ENCODE data around the gene GABBR1.

GABBR1 gene

DNA sequence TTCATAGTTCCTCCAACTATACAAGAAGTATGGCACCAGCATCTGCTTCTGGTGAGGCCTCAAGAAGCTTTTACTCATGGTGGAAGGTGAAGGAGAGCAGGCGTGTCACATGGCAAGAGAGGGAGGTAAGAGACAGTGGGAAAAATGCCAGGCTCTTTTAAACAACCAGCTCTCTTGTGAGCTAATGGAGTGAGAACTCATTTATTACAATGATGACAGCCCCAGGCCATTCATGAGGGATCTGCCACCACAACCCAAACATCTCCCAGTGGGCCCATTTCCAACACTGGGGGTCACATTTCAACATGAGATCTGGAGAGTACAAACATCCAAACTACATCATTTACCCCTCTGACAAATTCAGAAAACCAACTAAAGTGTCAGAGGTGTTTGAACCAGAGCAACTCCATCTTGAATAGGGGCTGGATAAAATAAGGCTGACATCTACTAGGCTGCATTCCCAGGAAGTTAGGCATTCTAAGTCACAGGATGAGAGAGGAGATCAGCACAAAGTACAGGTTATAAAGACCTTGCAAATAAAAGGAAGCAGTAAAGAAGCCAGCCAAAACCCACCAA is 71.3 kb downstream of the GABBR1 start:
- DNase-seq = no peak

DNA sequence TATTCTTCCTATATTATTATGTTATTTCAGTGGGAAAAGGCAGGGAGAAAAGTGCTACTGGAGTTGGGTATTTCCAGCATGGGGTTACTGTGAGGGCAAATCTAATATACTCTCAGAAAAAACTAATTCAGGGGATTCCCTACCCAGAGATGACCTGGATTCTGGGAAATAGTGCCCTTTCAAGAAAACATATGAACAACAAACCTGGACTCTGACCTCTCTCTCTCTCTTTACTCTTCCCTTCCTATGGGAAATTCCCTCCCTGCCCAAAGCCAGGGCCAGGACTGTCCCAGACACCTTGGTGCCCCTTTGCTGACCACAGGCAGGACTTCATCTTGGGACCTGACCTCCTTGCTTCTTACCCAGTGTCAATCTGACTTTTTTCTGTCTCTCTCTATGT is 71.9 kb downstream of the GABBR1 start:
- DNase-seq = no peak

- DNase-seq = no peak
These were observed 73.3 kb downstream of the GABBR1 start, which contains the start of gene UBD for GRCh38 chr6:29559524-29560287. TSS of gene UBD (minus strand) at chr6:29559732. CDS start at chr6:29559701, 31 bp downstream.

GRCh38 chr6:29558439-29559079 is 74.4 kb downstream of the GABBR1 start:
- DNase-seq = no peak

GRCh38 chr6:29557320-29557719 is 75.7 kb downstream of the GABBR1 start:
- DNase-seq = no peak

DNA sequence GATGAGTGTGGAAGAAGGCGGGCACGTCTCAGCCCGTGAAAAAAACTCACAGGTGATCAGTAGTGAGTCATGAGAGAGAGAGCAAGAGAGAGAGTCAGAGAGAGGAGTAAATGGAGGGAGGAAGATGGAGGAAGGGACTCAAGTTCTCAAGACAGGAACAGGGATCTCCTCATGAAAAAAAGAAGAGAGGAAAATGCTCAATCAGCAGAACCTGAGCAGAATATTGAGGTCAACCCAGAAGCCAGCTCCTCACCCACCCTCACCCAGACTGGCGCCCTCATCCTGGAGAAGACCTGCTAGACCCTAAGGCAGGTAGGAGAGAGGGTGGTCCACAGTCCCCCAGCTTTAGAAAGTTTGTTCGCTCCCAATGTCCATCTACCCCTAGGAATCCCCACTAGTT is 78.2 kb downstream of the GABBR1 start:
- DNase-seq = no peak

GRCh38 chr6:29553268-29554057 is 79.5 kb downstream of the GABBR1 start:
- peak; percentile 79 for DNase-seq

GRCh38 chr6:29552512-29553051 is 80.4 kb downstream of the GABBR1 start:
- peak; percentile 68 for DNase-seq

DNA sequence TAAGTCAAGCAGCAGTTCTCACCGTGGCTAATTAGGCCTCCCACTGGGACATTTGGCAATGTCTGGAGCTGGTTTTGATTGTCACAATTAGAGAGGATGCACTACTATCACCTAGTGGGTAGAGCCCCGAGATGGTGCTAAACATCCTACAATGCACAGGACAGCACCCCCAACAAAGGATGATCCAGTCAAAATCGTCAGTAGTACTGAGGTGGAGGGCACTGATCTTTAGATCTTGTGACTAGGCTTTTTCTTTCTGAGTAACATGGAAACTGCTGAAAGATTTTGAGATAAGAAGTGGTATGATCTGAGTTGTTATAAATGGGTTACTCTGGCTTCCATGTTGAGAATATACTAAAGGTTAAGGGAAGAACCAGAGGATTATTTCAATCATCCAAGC is 85.4 kb downstream of the GABBR1 start:
- no peak for DNase-seq

DNA sequence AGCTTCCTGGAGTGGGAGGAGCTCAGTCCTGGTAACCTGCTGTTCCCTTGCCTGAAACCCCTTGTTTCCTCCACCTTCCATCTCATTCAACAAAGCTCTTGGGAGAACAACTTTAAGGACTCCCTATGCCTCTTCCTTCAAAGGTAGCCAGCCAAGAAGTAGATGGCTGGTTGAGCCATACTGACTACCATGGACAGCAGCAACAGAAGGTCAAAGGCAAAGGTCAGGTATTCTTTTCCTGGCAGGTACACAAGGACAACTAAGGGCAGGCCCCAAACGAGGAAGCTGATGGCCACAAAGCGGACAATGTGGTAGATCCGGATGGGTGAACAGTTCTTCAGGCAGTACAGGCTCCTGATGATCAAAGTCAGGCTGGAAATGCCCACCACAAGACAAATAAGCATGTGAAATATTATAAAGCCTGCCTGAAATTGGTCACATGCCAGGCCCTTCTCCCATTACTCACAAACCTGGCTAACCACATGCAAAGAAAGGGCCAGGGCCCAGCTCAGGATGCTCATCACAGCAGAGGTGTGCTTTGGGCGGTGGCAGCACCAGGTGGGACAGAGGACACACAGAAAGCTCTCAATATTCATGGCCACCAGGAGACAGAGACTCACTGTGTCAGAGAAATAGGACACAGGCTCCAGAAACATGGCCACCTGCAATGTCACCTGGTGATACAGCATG is 95.1 kb downstream of the GABBR1 start:
- DNase-seq = no peak

DNA sequence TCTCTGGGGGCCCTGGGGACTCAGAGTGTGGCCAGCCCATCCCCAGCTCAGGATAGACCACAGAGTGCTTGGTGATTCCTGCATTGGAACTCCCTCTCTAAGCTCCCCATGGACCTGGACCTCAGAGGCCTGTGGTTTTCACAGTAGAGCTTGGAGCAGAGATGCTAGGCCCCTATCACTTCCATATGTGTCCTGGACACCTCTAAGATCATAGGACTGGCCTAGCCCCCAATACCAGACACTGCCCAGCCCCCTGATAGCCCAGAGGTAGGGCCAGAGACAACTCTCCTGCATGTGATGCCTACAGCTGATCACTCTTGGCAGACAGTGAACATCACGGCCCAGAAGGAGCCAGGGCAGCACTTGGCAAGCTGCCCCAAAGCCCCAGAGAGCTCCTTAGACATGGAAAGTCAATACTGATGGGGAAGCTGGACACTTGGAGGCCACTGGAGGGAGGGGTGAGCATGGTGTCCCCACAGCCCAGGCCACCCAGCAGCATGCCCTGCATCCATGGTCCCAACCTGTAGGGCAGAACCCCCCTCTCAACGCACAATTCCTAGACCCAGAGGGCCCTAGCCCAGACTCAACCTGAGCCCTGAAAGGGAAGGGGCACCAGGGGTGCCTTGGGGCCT is 100.5 kb downstream of the GABBR1 start:
- no peak for DNase-seq

GRCh38 chr6:29531668-29532067 is 101.3 kb downstream of the GABBR1 start:
- no peak for DNase-seq

DNA sequence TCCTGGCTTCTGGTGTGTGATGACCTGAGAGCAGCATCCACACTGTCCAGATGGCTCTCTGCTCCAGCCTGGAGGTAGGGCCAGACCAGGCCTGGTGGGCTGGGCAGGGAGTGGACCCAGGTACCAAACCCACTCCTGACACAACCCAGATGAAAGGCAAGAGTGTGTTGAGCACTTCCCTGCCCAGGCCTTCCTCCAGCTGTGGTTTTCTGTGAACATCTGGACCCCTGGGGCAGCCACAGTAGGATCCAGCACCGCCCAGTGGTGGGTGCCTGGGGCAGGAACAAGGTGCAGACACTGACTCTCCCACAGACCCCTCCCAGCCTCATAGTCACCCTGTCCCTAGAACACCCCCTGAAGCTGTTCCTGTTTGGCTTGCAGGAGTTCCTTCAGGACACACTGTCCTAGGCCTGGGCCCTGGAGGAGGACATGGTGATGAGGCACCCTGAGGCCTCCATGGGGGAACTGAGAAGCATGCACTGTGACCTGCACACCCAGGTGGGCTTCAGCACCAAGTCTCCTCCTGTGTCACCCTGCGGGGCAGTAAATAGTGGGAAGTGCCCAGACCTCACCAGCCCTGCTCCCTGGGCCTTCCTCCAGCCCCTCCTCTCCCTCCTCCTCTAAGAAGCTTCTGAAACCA is 102.2 kb downstream of the GABBR1 start:
- no peak for DNase-seq

- no peak for DNase-seq
These were observed 103.0 kb downstream of the GABBR1 start for GRCh38 chr6:29529956-29530355.

DNA sequence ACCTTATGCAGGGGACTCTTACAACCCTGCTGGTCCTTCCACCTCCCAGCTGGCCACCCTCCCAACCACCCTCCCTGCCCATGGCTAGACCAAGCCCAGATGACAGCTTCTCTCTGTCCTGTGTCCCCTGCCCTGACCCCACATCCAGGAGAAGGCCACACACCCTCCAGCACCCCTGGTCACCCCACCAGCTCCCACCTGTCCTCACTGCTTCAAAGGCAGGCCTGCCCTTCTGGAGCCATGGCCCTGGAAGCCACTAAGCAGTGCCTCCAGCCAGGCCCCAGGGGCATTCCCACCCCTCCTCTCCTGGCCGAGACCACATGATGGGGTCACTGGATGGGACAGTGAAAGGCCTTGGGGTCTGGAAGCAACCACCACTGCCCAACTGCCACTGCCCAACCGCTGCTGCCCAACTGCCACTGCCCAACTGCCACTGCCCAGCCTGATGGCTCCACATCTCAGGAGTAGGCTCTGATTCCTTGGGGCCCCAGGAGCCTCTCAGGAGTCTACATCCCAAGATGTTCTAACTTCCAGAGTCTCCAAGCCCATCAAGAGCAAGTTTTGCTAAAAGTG is 103.9 kb downstream of the GABBR1 start:
- DNase-seq = no peak

DNA sequence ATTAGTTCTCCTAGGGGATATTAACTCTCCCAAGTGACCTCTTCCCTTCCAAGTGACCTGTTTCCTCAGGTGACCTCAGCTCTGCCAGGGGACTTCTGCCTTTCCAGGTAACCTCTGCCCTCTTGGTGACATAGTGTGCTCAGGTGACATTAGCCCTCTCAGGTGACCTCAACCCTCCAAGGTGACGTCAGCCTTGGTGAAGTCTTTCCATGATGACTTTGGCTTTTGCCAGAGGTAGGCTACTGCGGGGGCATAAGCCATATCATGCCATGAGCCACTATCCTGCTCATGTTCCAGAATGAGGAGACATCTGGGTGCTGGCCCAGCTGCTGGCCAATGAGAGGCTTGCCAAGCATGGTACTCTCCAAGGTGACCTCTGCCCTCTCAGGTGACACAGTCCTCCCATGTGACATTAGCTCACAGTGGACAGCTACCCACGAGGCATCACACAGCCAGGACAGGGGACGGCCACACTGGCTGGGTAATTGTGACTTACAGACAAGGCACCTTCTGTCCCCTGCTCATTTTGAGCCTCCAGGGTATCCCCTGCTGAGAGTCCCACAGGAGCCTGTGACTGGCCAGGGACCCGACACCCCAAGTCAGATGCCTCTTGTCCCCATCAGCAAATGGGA is 104.6 kb downstream of the GABBR1 start:
- no peak for DNase-seq

GRCh38 chr6:29527564-29527963 is 105.4 kb downstream of the GABBR1 start:
- no peak for DNase-seq

- no peak for DNase-seq
These were observed 105.9 kb downstream of the GABBR1 start for GRCh38 chr6:29527126-29527525.

DNA sequence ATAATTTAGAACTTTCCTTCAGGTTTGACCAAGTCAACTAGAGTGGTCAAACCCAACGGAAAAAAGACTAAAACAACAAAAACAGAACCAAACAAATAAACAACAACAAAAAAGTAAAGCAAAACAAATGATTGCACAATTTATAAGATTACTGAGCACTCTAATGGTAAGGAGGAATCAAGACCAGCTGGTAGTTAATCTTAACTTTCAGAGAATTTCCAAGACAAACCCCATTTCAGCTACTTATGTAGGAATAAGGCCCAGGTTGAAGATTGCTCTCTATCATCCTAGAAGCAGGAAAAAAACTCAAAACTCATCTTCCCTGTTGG is 107.7 kb downstream of the GABBR1 start:
- DNase-seq = no peak

- DNase-seq = no peak
These were observed 108.3 kb downstream of the GABBR1 start for GRCh38 chr6:29524444-29525310.

All from eye (tissue), 1 donor.